Left kidney (tissue), 2 donors: ENCODE measurements around the gene SPG7. TPM values are rescaled to one million over a fixed set of nuclear protein-coding genes. Genes with fewer than 3 reads are reported as not detected.
"Not testable (repeated sequence)": the region's sequence is repeated elsewhere in the genome, so short reads cannot be mapped to it uniquely, and the experiment has no call there.

ENCODE experiments used
- DNase-seq: peaks from one replicate; pipeline ENCODE4 v3.0.0-alpha.2; 2013
- polyA plus RNA-seq: library from polyadenylated mRNA; unstranded; fragments of 120-200 nt; gene quantifications from one replicate; pipeline ENCODE4 v1.2.1, GENCODE V29; 2013; ENCODE audit not compliant: insufficient read length

The SPG7 gene
- polyA plus RNA-seq, 1 donor, result 140 TPM

GRCh38 chr16:89563639-89564392 is 55.6 kb downstream of the SPG7 start:
- DNase-seq, result no peak

- DNase-seq, result no peak
These were observed 56.5 kb downstream of the SPG7 start for GRCh38 chr16:89564476-89565255.

- DNase-seq, result no peak
These were observed 57.0 kb downstream of the SPG7 start for GRCh38 chr16:89565256-89565505.

- DNase-seq, result no peak
These were observed 57.5 kb downstream of the SPG7 start for GRCh38 chr16:89565506-89566372.

- no peak for DNase-seq
These were observed 59.7 kb downstream of the SPG7 start for GRCh38 chr16:89567656-89568594.

- no peak for DNase-seq
These were observed 61.5 kb downstream of the SPG7 start for GRCh38 chr16:89569506-89570341.

GRCh38 chr16:89570342-89570923 is 62.2 kb downstream of the SPG7 start:
- DNase-seq, result no peak

- DNase-seq, result not testable (repeated sequence)
These were observed 62.9 kb downstream of the SPG7 start for GRCh38 chr16:89570983-89571598.

- no peak for DNase-seq
These were observed 63.4 kb downstream of the SPG7 start for GRCh38 chr16:89571636-89572035.

GRCh38 chr16:89572073-89572484 is 63.9 kb downstream of the SPG7 start:
- DNase-seq, result no peak

- no peak for DNase-seq
These were observed 64.4 kb downstream of the SPG7 start for GRCh38 chr16:89572485-89573205.

GRCh38 chr16:89573826-89574680 is 65.8 kb downstream of the SPG7 start:
- DNase-seq, result no peak

- DNase-seq, result no peak
These were observed 66.6 kb downstream of the SPG7 start for GRCh38 chr16:89574681-89575246.

- DNase-seq, result no peak
These were observed 67.3 kb downstream of the SPG7 start, which contains the start of gene CPNE7 for GRCh38 chr16:89575247-89576152. CPNE7 (plus strand) TSS chr16:89575758; CDS start chr16:89575898, 140 bp downstream.

- DNase-seq, result no peak
These were observed 68.2 kb downstream of the SPG7 start for GRCh38 chr16:89576153-89577054.
